Measurements from ENCODE around the gene ZNF560.

ZNF560 gene

GRCh38 chr19:9453953-9454352, 44.5 kb downstream of the ZNF560 start:
- intact Hi-C loops (cut with DNase I), result no loop called here
- no peak for DNase-seq

- no peak for DNase-seq
- intact Hi-C loops (cut with DNase I), result no loop called here
These were observed 53.4 kb downstream of the ZNF560 start for GRCh38 chr19:9445037-9445436.

- no peak for DNase-seq
- intact Hi-C loops (cut with DNase I), result loop anchor here (10.0 kb wide), 1 partner anchor 122 kb away; no protein-coding TSS in a partner anchor
These were observed 62.1 kb downstream of the ZNF560 start for GRCh38 chr19:9436358-9436757.

GRCh38 chr19:9435279-9436268, 62.8 kb downstream of the ZNF560 start, which contains the start of gene ZNF266:
Gene ZNF266 (minus strand): TSS chr19:9435573. CDS start chr19:9420089, 15,484 bp downstream.
- peak; percentile 72 to 94 (median 88) for DNase-seq
- intact Hi-C loops (cut with DNase I), result loop anchor here (10.0 kb wide), 1 partner anchor 121 kb away; no protein-coding TSS in a partner anchor

- peak in 24 of 42 donors; percentile 3 to 65 (median 32) for DNase-seq
- intact Hi-C loops (cut with DNase I), result loop anchor here (10.0 kb wide), 1 partner anchor 117 kb away; no protein-coding TSS in a partner anchor
These were observed 66.9 kb downstream of the ZNF560 start for GRCh38 chr19:9431475-9431874.

GRCh38 chr19:9430444-9430843, 68.0 kb downstream of the ZNF560 start:
- DNase-seq, result no peak
- intact Hi-C loops (cut with DNase I), result loop anchor here (10.0 kb wide), 1 partner anchor 116 kb away; no protein-coding TSS in a partner anchor

GRCh38 chr19:9427941-9428340, 70.5 kb downstream of the ZNF560 start:
- no peak for DNase-seq
- intact Hi-C loops (cut with DNase I), result no loop called here

All from head of caudate nucleus (tissue), 42 donors.